ENCODE measurements around the gene FAM216B. TPM values are rescaled to one million over a fixed set of nuclear protein-coding genes. Genes with fewer than 3 reads are reported as not detected.

The FAM216B gene
- total RNA-seq, 1 donor from 2014 or later: 0.99 TPM

DNA sequence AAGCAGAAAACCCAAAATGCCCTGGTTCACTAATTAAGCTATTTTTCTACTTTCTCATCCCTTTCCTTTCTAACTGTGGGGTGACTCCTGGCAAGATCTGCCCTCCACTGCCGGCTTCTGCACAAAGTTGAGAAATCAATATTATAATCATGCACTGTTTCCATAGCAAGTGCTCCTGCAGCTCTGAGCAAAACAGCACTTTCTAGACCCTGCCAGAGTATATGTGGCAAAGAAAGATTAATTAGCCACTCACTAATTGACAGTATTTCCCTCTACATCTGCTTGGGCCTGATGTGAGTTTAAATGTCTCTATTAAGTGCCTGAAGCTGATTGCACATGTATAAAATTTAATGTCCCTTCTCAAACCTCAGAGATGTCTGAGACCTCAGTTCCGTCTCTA lies 39.5 kb upstream of the FAM216B start:
- Histone ChIP-seq H3K27ac (replicated peaks) (no peak overlapping the region), H3K27me3 (ENCODE audit: low read depth) (no peaks in the 10 kb centered on the region), H3K4me1 (no peaks in the 10 kb centered on the region), H3K4me3 (no peak overlapping the region), H3K9me3 (replicated peaks) (no peaks in the 10 kb centered on the region), H3K36me3 (no peaks in the 10 kb centered on the region)
- intact Hi-C loops (cut with micrococcal nuclease): no loop called here
- no peak for DNase-seq
- TF ChIP-seq CTCF (IDR thresholded peaks at IDR 0.05; ENCODE audit: borderline replicate concordance): no peak

GRCh38 chr13:42745655-42746054 lies 35.7 kb upstream of the FAM216B start:
- H3K4me1 ChIP-seq: peaks cover 11% of the 10 kb centered on the region
- H3K4me3 ChIP-seq: no peak overlapping the region
- DNase-seq: no peak
- H3K27ac ChIP-seq (replicated peaks): no peak overlapping the region
- intact Hi-C loops (cut with micrococcal nuclease): no loop called here
- TF ChIP-seq CTCF (IDR thresholded peaks at IDR 0.05; ENCODE audit: borderline replicate concordance): no peak
- no peaks in the 10 kb centered on the region for H3K36me3 ChIP-seq
- H3K27me3 ChIP-seq (ENCODE audit: low read depth): no peaks in the 10 kb centered on the region
- no peaks in the 10 kb centered on the region for H3K9me3 ChIP-seq (replicated peaks)

- TF ChIP-seq CTCF (IDR thresholded peaks at IDR 0.05; ENCODE audit: borderline replicate concordance): no peak
- DNase-seq: no peak
- H3K9me3 ChIP-seq (replicated peaks): no peaks in the 10 kb centered on the region
- H3K4me1 ChIP-seq: peaks cover 17% of the 10 kb centered on the region
- intact Hi-C loops (cut with micrococcal nuclease): no loop called here
- no peak overlapping the region for H3K4me3 ChIP-seq
- H3K27me3 ChIP-seq (ENCODE audit: low read depth): no peaks in the 10 kb centered on the region
- no peaks in the 10 kb centered on the region for H3K36me3 ChIP-seq
- H3K27ac ChIP-seq (replicated peaks): peak overlapping the region; percentile 75
Measured at GRCh38 chr13:42746866-42747265, 34.5 kb upstream of the FAM216B start.

- intact Hi-C loops (cut with micrococcal nuclease): no loop called here
- Histone ChIP-seq H3K27ac (replicated peaks) (peak overlapping the region; percentile 75), H3K4me3 (no peak overlapping the region), H3K27me3 (ENCODE audit: low read depth) (no peaks in the 10 kb centered on the region), H3K4me1 (peaks cover 17% of the 10 kb centered on the region), H3K36me3 (no peaks in the 10 kb centered on the region), H3K9me3 (replicated peaks) (no peaks in the 10 kb centered on the region)
- no peak for TF ChIP-seq CTCF (IDR thresholded peaks at IDR 0.05; ENCODE audit: borderline replicate concordance)
- DNase-seq: no peak
Measured at GRCh38 chr13:42747399-42747873, 33.9 kb upstream of the FAM216B start.

- intact Hi-C loops (cut with micrococcal nuclease): no loop called here
- DNase-seq: no peak
- Histone ChIP-seq H3K27ac (replicated peaks) (no peak overlapping the region), H3K9me3 (replicated peaks) (no peaks in the 10 kb centered on the region), H3K4me3 (no peak overlapping the region), H3K27me3 (ENCODE audit: low read depth) (no peaks in the 10 kb centered on the region), H3K4me1 (peaks cover 22% of the 10 kb centered on the region), H3K36me3 (no peaks in the 10 kb centered on the region)
- no peak for TF ChIP-seq CTCF (IDR thresholded peaks at IDR 0.05; ENCODE audit: borderline replicate concordance)
Measured at GRCh38 chr13:42750794-42751193, 30.6 kb upstream of the FAM216B start.

DNA sequence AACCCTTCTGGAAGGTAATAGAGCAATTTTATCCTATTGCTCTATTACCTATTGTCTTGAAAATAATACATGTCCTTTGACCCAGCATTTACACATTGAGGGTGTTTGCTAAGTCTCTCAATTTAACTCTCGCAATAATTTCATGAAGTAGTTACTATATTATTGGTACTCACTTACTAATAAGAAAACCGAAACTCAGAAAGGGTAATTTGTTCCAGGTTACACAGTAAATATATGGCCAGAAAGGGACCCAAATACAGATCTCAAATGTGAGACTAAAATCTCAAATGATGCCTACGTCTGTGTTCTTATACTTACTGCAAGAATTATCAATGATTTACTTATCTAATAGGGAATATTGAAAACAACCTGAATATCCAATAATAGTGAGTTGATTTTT lies 29.7 kb upstream of the FAM216B start:
- no peaks in the 10 kb centered on the region for H3K27me3 ChIP-seq (ENCODE audit: low read depth)
- no peak overlapping the region for H3K4me3 ChIP-seq
- intact Hi-C loops (cut with micrococcal nuclease): no loop called here
- DNase-seq: no peak
- H3K36me3 ChIP-seq: no peaks in the 10 kb centered on the region
- H3K27ac ChIP-seq (replicated peaks): no peak overlapping the region
- H3K9me3 ChIP-seq (replicated peaks): no peaks in the 10 kb centered on the region
- H3K4me1 ChIP-seq: peaks cover 22% of the 10 kb centered on the region
- no peak for TF ChIP-seq CTCF (IDR thresholded peaks at IDR 0.05; ENCODE audit: borderline replicate concordance)

All from left ventricle myocardium inferior (tissue), 1 donor.